G401 (cell line): ENCODE results near the gene SLC2A1. TPM values are rescaled to one million over a fixed set of nuclear protein-coding genes. Genes with fewer than 3 reads are reported as not detected.

Experiments used
- DNase-seq: peaks from one replicate; pipeline ENCODE4 v3.0.0-alpha.2; 2015; ENCODE audit warnings: low spot score
- in situ Hi-C: cut with HindIII; loops from 2 replicates; pipeline ENCODE4 v1.10.0; 2016; ENCODE audit warnings: low sequenced_read_pairs, mixed read lengths
- total RNA-seq: library from RNA; depleted of rRNA; stranded (reverse); fragments of >200 nt; shearing (Covaris generic); gene quantifications from 2 replicates; pipeline ENCODE4 v1.2.3, GENCODE V29; 2014

Gene SLC2A1
- total RNA-seq, 1 experiment from 2014 or later: 51.9 TPM

- peak; percentile 43 for DNase-seq
- in situ Hi-C loops: no loop called here
Observed at GRCh38 chr1:42946120-42946898, 12.4 kb downstream of the SLC2A1 start.

- no peak for DNase-seq
- in situ Hi-C loops: no loop called here
Observed at GRCh38 chr1:42945164-42945563, 13.5 kb downstream of the SLC2A1 start.

- in situ Hi-C loops: no loop called here
- DNase-seq: no peak
Observed at GRCh38 chr1:42944246-42944928, 14.3 kb downstream of the SLC2A1 start.

GRCh38 chr1:42943728-42944127 lies 14.9 kb downstream of the SLC2A1 start:
- DNase-seq: no peak
- in situ Hi-C loops: no loop called here

GRCh38 chr1:42943166-42943565 lies 15.5 kb downstream of the SLC2A1 start:
- DNase-seq: peak; percentile 59
- in situ Hi-C loops: no loop called here

GRCh38 chr1:42942444-42942843 lies 16.2 kb downstream of the SLC2A1 start:
- DNase-seq: peak; percentile 64
- in situ Hi-C loops: no loop called here

GRCh38 chr1:42941640-42942330 lies 16.9 kb downstream of the SLC2A1 start:
- in situ Hi-C loops: no loop called here
- no peak for DNase-seq

- no peak for DNase-seq
Observed at GRCh38 chr1:42940851-42941639, 17.6 kb downstream of the SLC2A1 start.

GRCh38 chr1:42938645-42939615 lies 19.7 kb downstream of the SLC2A1 start:
- DNase-seq: no peak
- in situ Hi-C loops: no loop called here

More at GRCh38 chr1:42940851-42941639, 17.6 kb downstream of the SLC2A1 start:
- in situ Hi-C loops: no loop called here

GRCh38 chr1:42937836-42938644 lies 20.6 kb downstream of the SLC2A1 start:
- no peak for DNase-seq
- in situ Hi-C loops: no loop called here

- in situ Hi-C loops: no loop called here
- DNase-seq: no peak
Observed at GRCh38 chr1:42937141-42937696, 21.4 kb downstream of the SLC2A1 start.

- DNase-seq: no peak
- in situ Hi-C loops: no loop called here
Observed at GRCh38 chr1:42936309-42937078, 22.2 kb downstream of the SLC2A1 start.

- in situ Hi-C loops: no loop called here
- DNase-seq: no peak
Observed at GRCh38 chr1:42935971-42936308, 22.7 kb downstream of the SLC2A1 start.

- in situ Hi-C loops: no loop called here
- DNase-seq: no peak
Observed at GRCh38 chr1:42935313-42935895, 23.3 kb downstream of the SLC2A1 start.

GRCh38 chr1:42934541-42935312 lies 23.9 kb downstream of the SLC2A1 start:
- DNase-seq: no peak
- in situ Hi-C loops: no loop called here
